ENCODE results near the gene BICC1.
A peak's percentile ranks its signal among the peaks of the same experiment; 100 is the strongest.
"Not testable (repeated sequence)": the region's sequence is repeated elsewhere in the genome, so short reads cannot be mapped to it uniquely, and the experiment has no call there.

The BICC1 gene

GRCh38 chr10:58857251-58857805 is 344.7 kb downstream of the BICC1 start:
- no peak for DNase-seq (ENCODE audit: low read depth)

DNA sequence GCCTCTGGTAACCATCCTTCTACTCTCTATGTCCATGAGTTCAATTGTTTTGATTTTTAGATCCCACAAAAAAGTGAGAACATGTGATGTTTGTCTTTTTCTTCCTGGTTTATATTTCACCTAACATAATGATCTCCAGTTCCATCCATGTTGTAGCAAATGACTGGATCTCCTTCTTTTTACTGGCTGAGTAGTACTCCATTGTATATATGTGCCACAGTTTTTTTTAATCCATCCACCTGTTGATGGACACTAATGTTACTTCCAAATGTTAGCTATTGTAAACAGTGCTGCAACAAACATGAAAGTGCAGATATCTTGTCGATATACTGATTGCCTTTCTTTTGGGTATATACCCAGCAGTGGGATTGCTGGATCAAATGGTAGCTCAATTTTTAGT is 345.5 kb downstream of the BICC1 start:
- not testable (repeated sequence) for DNase-seq (ENCODE audit: low read depth)

GRCh38 chr10:58859526-58859925 is 346.9 kb downstream of the BICC1 start:
- DNase-seq (ENCODE audit: low read depth) = no peak

- DNase-seq (ENCODE audit: low read depth) = no peak
These were observed 355.0 kb downstream of the BICC1 start for GRCh38 chr10:58867683-58868082.

- peak; percentile 28 for DNase-seq (ENCODE audit: low read depth)
These were observed 356.2 kb downstream of the BICC1 start for GRCh38 chr10:58868736-58869435.

- no peak for DNase-seq (ENCODE audit: low read depth)
These were observed 357.4 kb downstream of the BICC1 start for GRCh38 chr10:58870070-58870469.

DNA sequence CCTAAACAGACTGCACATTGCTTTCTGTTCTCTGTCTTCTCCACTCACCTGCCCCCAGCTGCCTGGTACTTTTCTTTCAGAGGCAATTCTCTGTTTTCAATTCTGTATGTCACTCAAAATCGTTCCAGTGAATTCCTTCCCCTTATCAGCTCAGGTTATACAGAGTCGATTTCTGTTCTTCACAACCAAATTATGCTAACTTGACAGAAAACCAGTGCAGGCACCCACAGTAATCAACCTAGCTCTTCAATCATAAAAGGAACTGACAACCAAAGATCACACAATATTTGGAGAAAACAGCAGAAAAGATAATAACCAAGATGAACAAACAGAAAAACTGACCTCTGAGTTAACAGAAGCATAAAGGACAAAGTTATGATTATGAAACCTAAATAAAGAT is 360.5 kb downstream of the BICC1 start:
- no peak for DNase-seq (ENCODE audit: low read depth)

Data from amniotic epithelial cell (primary cell).